Brain microvascular endothelial cell (primary cell): ENCODE data around the gene PHACTR1.

Experiments
- DNase-seq: peaks from one replicate; pipeline ENCODE4 v3.0.0-alpha.2; 2020
- H3K27ac ChIP-seq: fragments of 250-450 bp; sonication (Bioruptor Pico); 2 replicates; pipeline ENCODE4 v1.5.1; 2020; ENCODE audit warnings: mild to moderate bottlenecking, moderate library complexity
- H3K27me3 ChIP-seq: fragments of 250-450 bp; sonication (Bioruptor Pico); replicated peaks from 2 replicates; pipeline ENCODE4 v1.5.1; 2020; ENCODE audit warnings: mild to moderate bottlenecking
- H3K36me3 ChIP-seq: fragments of 250-450 bp; sonication (Bioruptor Pico); replicated peaks from 2 replicates; pipeline ENCODE4 v1.5.1; 2020; ENCODE audit warnings: mild to moderate bottlenecking
- H3K4me3 ChIP-seq: 2 replicates; pipeline ENCODE4 v1.5.1; 2011; ENCODE audit warnings: low read depth, mild to moderate bottlenecking, control low read depth, low read length, moderate library complexity
- CTCF ChIP-seq: IDR thresholded peaks from 2 replicates; pipeline ENCODE4 v1.5.1; 2011; ENCODE audit warnings: low read depth, mild to moderate bottlenecking, moderate library complexity, low read length, control low read depth, inconsistent platforms; ENCODE audit errors: missing control alignments
- in situ Hi-C: cut with HindIII; loops from 2 replicates; pipeline ENCODE4 v1.10.0; 2017; ENCODE audit warnings: low sequenced_read_pairs, low pct_ligation_motif_present

The PHACTR1 gene

GRCh38 chr6:13013681-13014503 lies 297.3 kb downstream of the PHACTR1 start:
- in situ Hi-C loops, result no loop called here
- peaks cover 37% of the 10 kb centered on the region for H3K27me3 ChIP-seq
- no peaks in the 10 kb centered on the region for H3K36me3 ChIP-seq
- TF ChIP-seq CTCF, result no peak
- no peak overlapping the region for H3K27ac ChIP-seq
- H3K4me3 ChIP-seq, result peak overlapping the region; percentile 35
- DNase-seq, result no peak

GRCh38 chr6:13014504-13015378 lies 298.2 kb downstream of the PHACTR1 start:
- Histone ChIP-seq H3K36me3 (no peaks in the 10 kb centered on the region), H3K4me3 (no peak overlapping the region), H3K27ac (no peak overlapping the region), H3K27me3 (peaks cover 37% of the 10 kb centered on the region)
- in situ Hi-C loops, result no loop called here
- no peak for TF ChIP-seq CTCF
- DNase-seq, result no peak

- TF ChIP-seq CTCF, result no peak
- in situ Hi-C loops, result no loop called here
- H3K36me3 ChIP-seq, result no peaks in the 10 kb centered on the region
- H3K27ac ChIP-seq, result no peak overlapping the region
- H3K27me3 ChIP-seq, result peaks cover 37% of the 10 kb centered on the region
- no peak overlapping the region for H3K4me3 ChIP-seq
- no peak for DNase-seq
Observed at GRCh38 chr6:13015379-13015681, 298.8 kb downstream of the PHACTR1 start.

- no peak overlapping the region for H3K27ac ChIP-seq
- H3K36me3 ChIP-seq, result no peaks in the 10 kb centered on the region
- no peak overlapping the region for H3K4me3 ChIP-seq
- no peaks in the 10 kb centered on the region for H3K27me3 ChIP-seq
- TF ChIP-seq CTCF, result no peak
- in situ Hi-C loops, result no loop called here
- no peak for DNase-seq
Observed at GRCh38 chr6:13024616-13025015, 308.0 kb downstream of the PHACTR1 start.

- TF ChIP-seq CTCF, result no peak
- DNase-seq, result no peak
- H3K27ac ChIP-seq, result no peak overlapping the region
- no peak overlapping the region for H3K4me3 ChIP-seq
- in situ Hi-C loops, result no loop called here
- no peaks in the 10 kb centered on the region for H3K27me3 ChIP-seq
- no peaks in the 10 kb centered on the region for H3K36me3 ChIP-seq
Observed at GRCh38 chr6:13025893-13026499, 309.4 kb downstream of the PHACTR1 start.
